GM21825 (cell line): Measurements from ENCODE around the gene CCDC15.
A peak's percentile ranks its signal among the peaks of the same experiment; 100 is the strongest.

Source experiments
- ATAC-seq: cut with Tn5 transposase; IDR thresholded peaks from one replicate; pipeline ENCODE4 v1.9.1; 2021; ENCODE audit warnings: mild to moderate bottlenecking, moderate library complexity; ENCODE audit not compliant: unreplicated experiment

Gene CCDC15

GRCh38 chr11:125062931-125063428 lies 109.0 kb downstream of the CCDC15 start, which contains the start of gene SLC37A2:
SLC37A2 (plus strand) TSS chr11:125063305; CDS start chr11:125063368, 63 bp downstream.
- peak; percentile 89 for ATAC-seq

- peak; percentile 20 for ATAC-seq
Observed at GRCh38 chr11:125063429-125064043, 109.5 kb downstream of the CCDC15 start.

GRCh38 chr11:125064070-125064469 lies 110.1 kb downstream of the CCDC15 start:
- no peak for ATAC-seq

GRCh38 chr11:125068368-125068767 lies 114.4 kb downstream of the CCDC15 start:
- ATAC-seq: no peak

- no peak for ATAC-seq
Observed at GRCh38 chr11:125069008-125069407, 115.0 kb downstream of the CCDC15 start.

GRCh38 chr11:125069796-125070195 lies 115.8 kb downstream of the CCDC15 start:
- ATAC-seq: no peak

GRCh38 chr11:125070699-125071254 lies 116.8 kb downstream of the CCDC15 start:
- peak; percentile 74 for ATAC-seq

GRCh38 chr11:125071435-125071834 lies 117.4 kb downstream of the CCDC15 start:
- ATAC-seq: no peak

- ATAC-seq: no peak
Observed at GRCh38 chr11:125071846-125072217, 117.8 kb downstream of the CCDC15 start.

- ATAC-seq: peak; percentile 72
Observed at GRCh38 chr11:125072218-125072960, 118.4 kb downstream of the CCDC15 start.

- no peak for ATAC-seq
Observed at GRCh38 chr11:125072961-125073590, 119.1 kb downstream of the CCDC15 start.

- no peak for ATAC-seq
Observed at GRCh38 chr11:125073616-125074483, 119.8 kb downstream of the CCDC15 start.

GRCh38 chr11:125074511-125075241 lies 120.7 kb downstream of the CCDC15 start:
- ATAC-seq: no peak

- ATAC-seq: no peak
Observed at GRCh38 chr11:125075242-125075625, 121.2 kb downstream of the CCDC15 start.

GRCh38 chr11:125075900-125076317 lies 121.9 kb downstream of the CCDC15 start:
- ATAC-seq: no peak

GRCh38 chr11:125076378-125076945 lies 122.5 kb downstream of the CCDC15 start:
- ATAC-seq: no peak

- no peak for ATAC-seq
Observed at GRCh38 chr11:125078016-125078415, 124.0 kb downstream of the CCDC15 start.

GRCh38 chr11:125078516-125079140 lies 124.6 kb downstream of the CCDC15 start:
- no peak for ATAC-seq
